GM12878 (cell line): ENCODE measurements around the gene MED13L. TPM values are rescaled to one million over a fixed set of nuclear protein-coding genes. Genes with fewer than 3 reads are reported as not detected.

Experiments
- ATAC-seq: fragments of 200-7000 bp; cut with Tn5 transposase; 3 replicates; pipeline ENCODE4 v1.9.1; 2020; ENCODE audit warnings: mild to moderate bottlenecking, moderate library complexity
- BruUV-seq: library from RNA; stranded (reverse); fragments of 400-500 nt; replicated peaks from 2 replicates; lab custom pipeline; 2021; lab: Mats Ljungman, UMichigan
- CTCF ChIA-PET: fragments of 300-600 bp; sonication (Branson Sonifier 250); formaldehyde crosslinking; extraction: SDS; loops from one replicate; lab custom pipeline; 2021; ENCODE audit warnings: inconsistent platforms; lab: Yijun Ruan, JAX
- POLR2A ChIA-PET: fragments of 350-600 bp; formaldehyde crosslinking; extraction: SDS; loops from one replicate; lab custom pipeline; 2021; ENCODE audit warnings: inconsistent platforms; lab: Charles Lee
- RAD21 ChIA-PET: fragments of 300-600 bp; sonication (Branson Sonifier 250); formaldehyde crosslinking; loops from one replicate; lab custom pipeline; 2023; ENCODE audit warnings: antibody characterized with exemption; ENCODE audit not compliant: unreplicated experiment; lab: Charles Lee
- SMC1A ChIA-PET: fragments of 300-600 bp; sonication (Branson Sonifier 250); formaldehyde crosslinking; loops from one replicate; lab custom pipeline; 2023; ENCODE audit not compliant: unreplicated experiment, uncharacterized antibody; lab: Charles Lee
- DNase-seq: peaks from one replicate; pipeline ENCODE4 v3.0.0-alpha.2; 2011; ENCODE audit warnings: low read depth, low spot score
- FAIRE-seq: peaks from 3 replicates; lab custom pipeline; 2011; peaks lifted over from hg19 to GRCh38; lab: Jason Lieb, UNC
- H2AFZ ChIP-seq: 2 replicates; pipeline ENCODE4 v1.6.0; 2011; ENCODE audit warnings: low read depth, low read length, control low read depth; ENCODE audit not compliant: control insufficient read depth
- H3K27ac ChIP-seq: 2 replicates; pipeline ENCODE4 v1.5.1; 2011; ENCODE audit warnings: control low read depth; ENCODE audit not compliant: control insufficient read depth, insufficient read depth
- H3K27me3 ChIP-seq, 2 experiments: replicated peaks in 1 of 2; 2 replicates each; pipeline versions ENCODE4 v1.6.0 to v1.6.1; 2011; ENCODE audit warnings: low read length in 1 of 2; ENCODE audit not compliant: control insufficient read depth in 2 of 2, insufficient read depth in 2 of 2
- H3K36me3 ChIP-seq, 2 experiments: 2 replicates each; pipeline ENCODE4 v1.5.1; 2011; ENCODE audit warnings: low read length in 1 of 2; ENCODE audit not compliant: control insufficient read depth in 2 of 2, insufficient read depth in 2 of 2
- H3K4me1 ChIP-seq: 2 replicates; pipeline ENCODE4 v1.6.1; 2011; ENCODE audit warnings: mild to moderate bottlenecking, low read length, moderate library complexity, mixed read lengths; ENCODE audit not compliant: control insufficient read depth, insufficient read depth
- H3K4me2 ChIP-seq: 2 replicates; pipeline ENCODE4 v1.6.0; 2011; ENCODE audit warnings: control low read depth; ENCODE audit not compliant: control insufficient read depth, insufficient read depth
- H3K4me3 ChIP-seq: fragments of 200-600 bp; sonication (generic); 2 replicates; pipeline ENCODE4 v1.5.1; 2016
- H3K79me2 ChIP-seq: 2 replicates; pipeline ENCODE4 v1.6.0; 2011; ENCODE audit warnings: low read length; ENCODE audit not compliant: control insufficient read depth, insufficient read depth
- H3K9ac ChIP-seq: 2 replicates; pipeline ENCODE4 v1.8.0; 2011; ENCODE audit warnings: low read length, control low read depth, mixed read lengths; ENCODE audit not compliant: control insufficient read depth, insufficient read depth
- H3K9me3 ChIP-seq: replicated peaks from 3 replicates; pipeline ENCODE4 v1.5.1; 2011; ENCODE audit warnings: mild to moderate bottlenecking, low read length; ENCODE audit not compliant: control insufficient read depth, insufficient read depth
- H4K20me1 ChIP-seq: 2 replicates; pipeline ENCODE4 v1.6.0; 2011; ENCODE audit not compliant: control insufficient read depth, insufficient read depth
- BHLHE40 ChIP-seq, 2 experiments: fragments of 450-650 bp in 1 of 2; IDR thresholded peaks; 2 replicates each; pipeline ENCODE4 v1.6.1; 2011 to 2017; ENCODE audit warnings: low read depth in 2 of 2, borderline replicate concordance in 1 of 2, improper control_type of control experiment in 1 of 2, low read length in 1 of 2, mild to moderate bottlenecking in 1 of 2
- BRCA1 ChIP-seq: IDR thresholded peaks from 2 replicates; pipeline ENCODE4 v1.6.1; 2011; ENCODE audit warnings: low read depth, low read length, improper control_type of control experiment
- EZH2 ChIP-seq: IDR thresholded peaks from 2 replicates; pipeline ENCODE4 v1.6.1; 2012; ENCODE audit warnings: low read depth, mild to moderate bottlenecking, control low read depth, inconsistent platforms, low read length, borderline replicate concordance; ENCODE audit not compliant: control insufficient read depth
- HDGF ChIP-seq: fragments of 450-650 bp; IDR thresholded peaks from 2 replicates; pipeline ENCODE4 v1.6.1; 2016; ENCODE audit warnings: antibody characterized with exemption
- IRF4 ChIP-seq: IDR thresholded peaks from 2 replicates; pipeline ENCODE4 v1.6.1; 2011; ENCODE audit warnings: low read depth, low read length
- KAT2A ChIP-seq: conservative IDR thresholded peaks from 2 replicates; pipeline ENCODE4 v1.6.1; 2011; ENCODE audit warnings: low read depth, low read length; ENCODE audit not compliant: control insufficient read depth
- KLF5 ChIP-seq: fragments of 450-650 bp; IDR thresholded peaks from 2 replicates; pipeline ENCODE4 v1.6.1; 2014; ENCODE audit warnings: mild to moderate bottlenecking; ENCODE audit not compliant: partially characterized antibody
- NBN ChIP-seq: fragments of 450-650 bp; IDR thresholded peaks from 2 replicates; pipeline ENCODE4 v1.6.1; 2016
- SP1 ChIP-seq: IDR thresholded peaks from one replicate; pipeline ENCODE4 v1.6.1; 2011; ENCODE audit warnings: low read depth, low read length
- WRNIP1 ChIP-seq: IDR thresholded peaks from 2 replicates; pipeline ENCODE4 v1.6.1; 2011; ENCODE audit warnings: low read depth, low read length, improper control_type of control experiment, borderline replicate concordance
- WGBS: methylation state at CpG from one replicate; pipeline ENCODE4 v1.1.6; 2016; ENCODE audit warnings: low lambda C conversion rate; ENCODE audit not compliant: insufficient replicate concordance, insufficient coverage; ENCODE audit errors: missing lambda C conversion rate; 5-methylcytosine and 5-hydroxymethylcytosine counted together
- in situ Hi-C: fragments of 300-500 bp; cut with MboI; formaldehyde crosslinking; loops from 9 replicates; pipeline ENCODE4 v1.14.3; 2018; ENCODE audit warnings: mixed read lengths
- intact Hi-C: fragments of 100-400 bp; cut with micrococcal nuclease; formaldehyde crosslinking; loops from one replicate; pipeline ENCODE4 v1.14.2; 2022; ENCODE audit not compliant: unreplicated experiment
- polyA plus RNA-seq, 11 experiments: library from polyadenylated mRNA; depleted of rRNA in 4 of 11; unstranded in 6 of 11; stranded (reverse) in 5 of 11; fragments of >200 nt; fragmentation: Nextera tagmentation in 4 of 11; fragmentation: Illumina TruSeq in 1 of 11; extraction: Ambion mirVana in 4 of 11; extraction: Trizol in 1 of 11; gene quantifications; 1 replicate in 1 of 11; 2 replicates in 10 of 11; pipeline versions ENCODE4 v1.2.1 to v1.2.3, GENCODE V29; 2011 to 2016; ENCODE audit warnings: inconsistent platforms in 2 of 11, missing spikeins in 2 of 11, low read depth in 1 of 11
- total RNA-seq, 4 experiments: library from RNA; depleted of rRNA in 3 of 4; stranded (reverse); fragments of >200 nt in 3 of 4; fragmentation: Illumina TruSeq in 1 of 4; extraction: Trizol in 1 of 4; gene quantifications; 2 replicates each; pipeline versions ENCODE4 v1.2.1 to v1.2.3, GENCODE V29; 2013 to 2021
- TF ChIP-seq, protein P1 (sequence below): fragments of 450-650 bp; formaldehyde crosslinking; IDR thresholded peaks from 2 replicates; pipeline ENCODE4 v1.5.0; 2022; ENCODE audit warnings: mild to moderate bottlenecking, missing genetic modification characterization
- TF ChIP-seq, protein P2 (sequence below): fragments of 450-650 bp; IDR thresholded peaks from 2 replicates; pipeline ENCODE4 v1.6.1; 2017; ENCODE audit warnings: borderline replicate concordance

MED13L gene
- total and polyA plus RNA-seq, 10 of the 15 experiments (the other 5 are each of a cell fraction or from before 2014, with no cell fraction given): 3.7 to 30.1 (median 9.1) TPM

DNA sequence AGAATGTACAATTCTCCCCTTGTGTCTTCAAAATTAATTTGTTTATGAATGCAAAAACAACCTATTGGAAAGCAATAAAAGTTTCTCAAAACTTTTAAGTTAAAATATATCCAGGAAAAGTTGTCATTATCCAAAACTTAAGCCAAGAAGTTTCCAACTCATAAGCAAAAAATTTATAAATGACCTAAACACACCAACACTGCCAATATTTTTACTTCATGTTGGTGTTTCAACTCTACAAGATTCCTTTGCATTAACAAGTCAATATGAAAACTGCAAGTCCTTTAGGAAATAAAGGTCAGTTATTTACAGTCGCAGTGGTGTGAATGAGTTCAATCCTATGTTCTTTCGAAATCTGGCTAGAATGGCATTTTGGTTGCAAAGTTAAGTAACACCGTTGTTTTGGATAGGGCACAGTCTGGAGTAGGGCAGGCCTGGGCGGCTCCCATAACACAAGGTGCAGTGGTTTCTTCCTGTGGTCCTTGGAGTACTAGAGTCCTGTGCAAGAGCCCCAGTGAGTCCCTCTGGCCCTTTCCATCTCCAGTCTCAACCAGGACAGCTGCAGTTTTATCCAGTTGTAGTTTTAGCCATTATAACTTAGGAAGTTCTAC lies 151.4 kb downstream of the MED13L start (continued):
- TF ChIP-seq, protein P1, sequence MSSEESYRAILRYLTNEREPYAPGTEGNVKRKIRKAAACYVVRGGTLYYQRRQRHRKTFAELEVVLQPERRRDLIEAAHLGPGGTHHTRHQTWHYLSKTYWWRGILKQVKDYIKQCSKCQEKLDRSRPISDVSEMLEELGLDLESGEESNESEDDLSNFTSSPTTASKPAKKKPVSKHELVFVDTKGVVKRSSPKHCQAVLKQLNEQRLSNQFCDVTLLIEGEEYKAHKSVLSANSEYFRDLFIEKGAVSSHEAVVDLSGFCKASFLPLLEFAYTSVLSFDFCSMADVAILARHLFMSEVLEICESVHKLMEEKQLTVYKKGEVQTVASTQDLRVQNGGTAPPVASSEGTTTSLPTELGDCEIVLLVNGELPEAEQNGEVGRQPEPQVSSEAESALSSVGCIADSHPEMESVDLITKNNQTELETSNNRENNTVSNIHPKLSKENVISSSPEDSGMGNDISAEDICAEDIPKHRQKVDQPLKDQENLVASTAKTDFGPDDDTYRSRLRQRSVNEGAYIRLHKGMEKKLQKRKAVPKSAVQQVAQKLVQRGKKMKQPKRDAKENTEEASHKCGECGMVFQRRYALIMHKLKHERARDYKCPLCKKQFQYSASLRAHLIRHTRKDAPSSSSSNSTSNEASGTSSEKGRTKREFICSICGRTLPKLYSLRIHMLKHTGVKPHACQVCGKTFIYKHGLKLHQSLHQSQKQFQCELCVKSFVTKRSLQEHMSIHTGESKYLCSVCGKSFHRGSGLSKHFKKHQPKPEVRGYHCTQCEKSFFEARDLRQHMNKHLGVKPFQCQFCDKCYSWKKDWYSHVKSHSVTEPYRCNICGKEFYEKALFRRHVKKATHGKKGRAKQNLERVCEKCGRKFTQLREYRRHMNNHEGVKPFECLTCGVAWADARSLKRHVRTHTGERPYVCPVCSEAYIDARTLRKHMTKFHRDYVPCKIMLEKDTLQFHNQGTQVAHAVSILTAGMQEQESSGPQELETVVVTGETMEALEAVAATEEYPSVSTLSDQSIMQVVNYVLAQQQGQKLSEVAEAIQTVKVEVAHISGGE (CRISPR knock-in tag): no peak
- TF ChIP-seq EZH2: no peak
- no peak for TF ChIP-seq KLF5
- no peak for TF ChIP-seq KAT2A
- no peak for TF ChIP-seq WRNIP1
- TF ChIP-seq SP1: no peak
- TF ChIP-seq BRCA1: no peak
- TF ChIP-seq HDGF: no peak
- no peak for TF ChIP-seq IRF4
- TF ChIP-seq, all 136 proteins: peak for 0

- in situ Hi-C loops: no loop called here
- no peak for FAIRE-seq
- H3K4me2 ChIP-seq: no peak overlapping the region
- TF ChIP-seq BHLHE40 (IDR thresholded peaks at IDR 0.05; ENCODE audit: borderline replicate concordance in 1 of 2, low read depth in 2 of 2, low read length in 1 of 2): no peak
- TF ChIP-seq, protein P2, sequence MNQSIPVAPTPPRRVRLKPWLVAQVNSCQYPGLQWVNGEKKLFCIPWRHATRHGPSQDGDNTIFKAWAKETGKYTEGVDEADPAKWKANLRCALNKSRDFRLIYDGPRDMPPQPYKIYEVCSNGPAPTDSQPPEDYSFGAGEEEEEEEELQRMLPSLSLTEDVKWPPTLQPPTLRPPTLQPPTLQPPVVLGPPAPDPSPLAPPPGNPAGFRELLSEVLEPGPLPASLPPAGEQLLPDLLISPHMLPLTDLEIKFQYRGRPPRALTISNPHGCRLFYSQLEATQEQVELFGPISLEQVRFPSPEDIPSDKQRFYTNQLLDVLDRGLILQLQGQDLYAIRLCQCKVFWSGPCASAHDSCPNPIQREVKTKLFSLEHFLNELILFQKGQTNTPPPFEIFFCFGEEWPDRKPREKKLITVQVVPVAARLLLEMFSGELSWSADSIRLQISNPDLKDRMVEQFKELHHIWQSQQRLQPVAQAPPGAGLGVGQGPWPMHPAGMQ: no peak
- no peak for TF ChIP-seq NBN
- no peaks in the 10 kb centered on the region for H3K9me3 ChIP-seq
- no peak for DNase-seq
- no peaks in the 10 kb centered on the region; the same call in 1 of the 2 replicates for H4K20me1 ChIP-seq
- no peak overlapping the region for H3K4me3 ChIP-seq
- CTCF ChIA-PET: interaction anchor here (0.6 kb wide), 1 partner anchor 52 kb away, joined by 4 read pairs; no protein-coding TSS in a partner anchor
- H3K4me1 ChIP-seq: no peaks in the 10 kb centered on the region
- no peak overlapping the region for H3K27ac ChIP-seq
- intact Hi-C loops: no loop called here
- WGBS: 73% methylated on average over 2 of the region's 2 CpGs
- POLR2A ChIA-PET: no interaction called here
- H3K27me3 ChIP-seq: no peaks in the 10 kb centered on the region
- no peaks in the 10 kb centered on the region for H3K36me3 ChIP-seq
- SMC1A ChIA-PET: interaction anchor here (0.6 to 0.9 kb wide), 2 partner anchors 9 to 18 kb away, joined by 3 read pairs; no protein-coding TSS in a partner anchor
- no peak overlapping the region for H2AFZ ChIP-seq
- no TSS peak for BruUV-seq
- H3K79me2 ChIP-seq: no peaks in the 10 kb centered on the region
- ATAC-seq: no peak
- RAD21 ChIA-PET: no interaction called here
- no peak overlapping the region for H3K9ac ChIP-seq
Measured at GRCh38 chr12:116125084-116125483, 152.4 kb downstream of the MED13L start.
